H1 (cell line): ENCODE results near the gene ZNF101. TPM values are rescaled to one million over a fixed set of nuclear protein-coding genes. Genes with fewer than 3 reads are reported as not detected.

Source experiments
- CEBPB ChIP-seq: IDR thresholded peaks from 2 replicates; pipeline ENCODE4 v1.6.1; 2012; ENCODE audit warnings: low read depth, low read length
- CHD2 ChIP-seq: IDR thresholded peaks from 2 replicates; pipeline ENCODE4 v1.6.1; 2012; ENCODE audit warnings: low read length, improper control_type of control experiment
- SIN3A ChIP-seq, 2 experiments: IDR thresholded peaks in 1 of 2; conservative IDR thresholded peaks in 1 of 2; 2 replicates each; pipeline ENCODE4 v1.6.1; 2011 to 2012; ENCODE audit warnings: low read length in 2 of 2, improper control_type of control experiment in 1 of 2, low read depth in 1 of 2, mild to moderate bottlenecking in 1 of 2
- polyA plus RNA-seq, 7 experiments: library from polyadenylated mRNA; depleted of rRNA in 3 of 7; stranded (reverse) in 5 of 7; unstranded in 2 of 7; fragments of >200 nt in 5 of 7; fragments of 200-250 nt in 2 of 7; gene quantifications; 1 replicate in 5 of 7; 2 replicates in 1 of 7; 4 replicates in 1 of 7; pipeline versions ENCODE4 v1.2.1 to v1.2.3, GENCODE V29; 2011 to 2013; ENCODE audit warnings: missing spikeins in 2 of 7, mixed read lengths in 2 of 7
- total RNA-seq: library from RNA; stranded (reverse); fragmentation: NEBNext Ultra II Directional; extraction: Animal tissue kit (Norgen Biotek cat#: 25700); gene quantifications from 2 replicates; pipeline ENCODE4 v1.2.1, GENCODE V29; 2021

Gene ZNF101
- total and polyA plus RNA-seq, 2 of the 8 experiments (the other 6 are each of a cell fraction or from before 2014, with no cell fraction given) = 13.0 to 50.9 TPM

GRCh38 chr19:19643158-19644053 is 25.2 kb upstream of the ZNF101 start, which contains the start of gene GMIP (continued):
- TF ChIP-seq CHD2 (no peak; the same call in 1 of the 2 replicates), CEBPB (no peak), SIN3A (conservative IDR thresholded peaks at IDR 0.05 in 1 of 2, IDR thresholded peaks at IDR 0.05 in 1 of 2; ENCODE audit: low read depth in 1 of 2, low read length in 2 of 2) (peak in 1 of 2 experiments; percentile 36; a peak in 1 of 4 replicates)
